H1 (cell line): ENCODE results near the gene MTTP. TPM values are rescaled to one million over a fixed set of nuclear protein-coding genes. Genes with fewer than 3 reads are reported as not detected.
A peak's percentile ranks its signal among the peaks of the same experiment; 100 is the strongest.

Source experiments
- CTCF ChIA-PET: fragments of 300-600 bp; sonication (Branson Sonifier 250); formaldehyde crosslinking; loops from one replicate; lab custom pipeline; 2021; ENCODE audit not compliant: partially characterized antibody; lab: Charles Lee
- POLR2A ChIA-PET: fragments of 300-600 bp; sonication (Branson Sonifier 250); formaldehyde crosslinking; loops from one replicate; lab custom pipeline; 2021; ENCODE audit warnings: inconsistent platforms; ENCODE audit not compliant: partially characterized antibody; lab: Charles Lee
- DNase-seq, 2 experiments: peaks; one replicate each; pipeline versions ENCODE4 v3.0.0 to v3.0.0-alpha.2; 2010 to 2022; ENCODE audit warnings: low spot score in 2 of 2, low read depth in 1 of 2, mixed read lengths in 1 of 2
- FAIRE-seq: peaks from 2 replicates; lab custom pipeline; 2011; peaks lifted over from hg19 to GRCh38; lab: Jason Lieb, UNC
- H2AFZ ChIP-seq: 2 replicates; pipeline ENCODE4 v1.8.1; 2012; ENCODE audit warnings: low read length, inconsistent platforms
- H2AK5ac ChIP-seq: 2 replicates; pipeline ENCODE4 v1.6.1; 2013; ENCODE audit warnings: low read depth, low read length
- H2BK120ac ChIP-seq: replicated peaks from 2 replicates; pipeline ENCODE3; 2013; ENCODE audit warnings: low read depth, low read length, inconsistent platforms
- H2BK12ac ChIP-seq: 2 replicates; pipeline ENCODE4 v1.6.1; 2013; ENCODE audit warnings: low read depth, low read length
- H2BK15ac ChIP-seq: 2 replicates; pipeline ENCODE4 v1.6.1; 2013; ENCODE audit warnings: low read length
- H2BK20ac ChIP-seq: 2 replicates; pipeline ENCODE4 v1.6.1; 2013; ENCODE audit warnings: low read length
- H2BK5ac ChIP-seq: 2 replicates; pipeline ENCODE4 v1.6.1; 2013; ENCODE audit warnings: low read depth, low read length
- H3K14ac ChIP-seq: 2 replicates; pipeline ENCODE4 v1.6.1; 2013; ENCODE audit warnings: inconsistent platforms; ENCODE audit not compliant: insufficient read length
- H3K18ac ChIP-seq: 2 replicates; pipeline ENCODE4 v1.6.1; 2013; ENCODE audit warnings: low read length; ENCODE audit errors: extremely low read depth
- H3K23ac ChIP-seq: 2 replicates; pipeline ENCODE4 v1.6.1; 2013; ENCODE audit warnings: inconsistent platforms; ENCODE audit not compliant: insufficient read length
- H3K23me2 ChIP-seq: 2 replicates; pipeline ENCODE4 v1.6.1; 2013; ENCODE audit warnings: low read depth, low read length
- H3K27ac ChIP-seq: 2 replicates; pipeline ENCODE4 v1.6.1; 2011; ENCODE audit warnings: low read depth, low read length, inconsistent platforms
- H3K27me3 ChIP-seq, 4 experiments: replicated peaks in 1 of 4; 1 replicate in 1 of 4; 2 replicates in 3 of 4; pipeline versions ENCODE4 v1.6.1 to v1.8.1; 2011 to 2013; ENCODE audit warnings: low read length in 3 of 4, mild to moderate bottlenecking in 3 of 4, inconsistent platforms in 2 of 4, mixed read lengths in 2 of 4, moderate library complexity in 1 of 4; ENCODE audit not compliant: control insufficient read depth in 3 of 4, insufficient read depth in 3 of 4; ENCODE audit errors: extremely low read depth in 1 of 4
- H3K36me3 ChIP-seq, 4 experiments: 2 replicates each; pipeline versions ENCODE4 v1.6.1 to v1.8.1; 2011 to 2013; ENCODE audit warnings: mild to moderate bottlenecking in 4 of 4, low read length in 3 of 4, moderate library complexity in 2 of 4, control low read depth in 1 of 4, inconsistent platforms in 1 of 4; ENCODE audit not compliant: insufficient read depth in 4 of 4, control insufficient read depth in 2 of 4
- H3K4ac ChIP-seq: replicated peaks from 2 replicates; pipeline ENCODE3; 2013; ENCODE audit warnings: low read length, low read depth, mixed read lengths, inconsistent platforms; ENCODE audit not compliant: insufficient read length
- H3K4me1 ChIP-seq, 4 experiments: replicated peaks in 1 of 4; 1 replicate in 1 of 4; 2 replicates in 3 of 4; pipeline versions ENCODE4 v1.6.1 to v1.8.1; 2011 to 2013; ENCODE audit warnings: low read length in 3 of 4, inconsistent platforms in 2 of 4, mixed read lengths in 1 of 4; ENCODE audit not compliant: insufficient read depth in 4 of 4, control insufficient read depth in 3 of 4
- H3K4me2 ChIP-seq, 2 experiments: 2 replicates each; pipeline versions ENCODE4 v1.6.1 to v1.8.1; 2011 to 2013; ENCODE audit warnings: low read depth in 2 of 2, low read length in 2 of 2, control low read depth in 1 of 2, inconsistent platforms in 1 of 2, mild to moderate bottlenecking in 1 of 2; ENCODE audit not compliant: insufficient read depth in 1 of 2
- H3K4me3 ChIP-seq, 4 experiments: fragments of 200-600, 300-600 bp in 1 of 4; sonication (generic), shearing (Covaris generic), sonication (Bioruptor Twin) in 1 of 4; 2 replicates each; pipeline versions ENCODE4 v1.5.1 to v1.8.1; 2011 to 2016; ENCODE audit warnings: low read length in 4 of 4, low read depth in 3 of 4, control low read depth in 2 of 4, inconsistent platforms in 2 of 4, mild to moderate bottlenecking in 2 of 4, mixed read lengths in 1 of 4, moderate library complexity in 1 of 4; ENCODE audit not compliant: insufficient read depth in 2 of 4; ENCODE audit errors: extremely low read depth in 1 of 4
- H3K56ac ChIP-seq: replicated peaks from 2 replicates; pipeline ENCODE3; 2013; ENCODE audit warnings: low read depth, mild to moderate bottlenecking, mixed read lengths, low read length, inconsistent platforms; ENCODE audit not compliant: insufficient read length
- H3K79me1 ChIP-seq: 2 replicates; pipeline ENCODE4 v1.6.1; 2013; ENCODE audit warnings: low read depth, low read length, control low read depth
- H3K79me2 ChIP-seq, 2 experiments: 2 replicates each; pipeline versions ENCODE4 v1.6.1 to v1.8.1; 2012 to 2013; ENCODE audit warnings: low read length in 2 of 2, mild to moderate bottlenecking in 2 of 2, inconsistent platforms in 1 of 2; ENCODE audit not compliant: insufficient read depth in 2 of 2, control insufficient read depth in 1 of 2
- H3K9ac ChIP-seq, 4 experiments: replicated peaks in 1 of 4; 1 replicate in 1 of 4; 2 replicates in 3 of 4; pipeline versions ENCODE4 v1.6.1 to v1.8.1; 2011 to 2013; ENCODE audit warnings: low read depth in 3 of 4, low read length in 3 of 4, control low read depth in 2 of 4, mild to moderate bottlenecking in 2 of 4, moderate library complexity in 2 of 4, inconsistent platforms in 1 of 4; ENCODE audit errors: extremely low read depth in 1 of 4
- H3K9me3 ChIP-seq, 2 experiments: 2 replicates each; pipeline versions ENCODE4 v1.6.1 to v1.8.1; 2012 to 2013; ENCODE audit warnings: mild to moderate bottlenecking in 2 of 2, moderate library complexity in 2 of 2, control low read depth in 1 of 2, inconsistent platforms in 1 of 2, low read depth in 1 of 2, low read length in 1 of 2, mixed read lengths in 1 of 2; ENCODE audit not compliant: insufficient read depth in 2 of 2
- H4K20me1 ChIP-seq, 2 experiments: replicated peaks in 1 of 2; 2 replicates each; pipeline versions ENCODE3 to v1.8.1; 2011 to 2013; ENCODE audit warnings: inconsistent platforms in 2 of 2, low read length in 2 of 2, mild to moderate bottlenecking in 1 of 2; ENCODE audit not compliant: insufficient read depth in 2 of 2, control insufficient read depth in 1 of 2
- H4K5ac ChIP-seq: 2 replicates; pipeline ENCODE4 v1.6.1; 2013; ENCODE audit warnings: low read length, low read depth, mixed read lengths, inconsistent platforms; ENCODE audit not compliant: insufficient read length
- H4K8ac ChIP-seq: 2 replicates; pipeline ENCODE4 v1.8.0; 2013; ENCODE audit warnings: mild to moderate bottlenecking, moderate library complexity, low read length, inconsistent platforms; ENCODE audit not compliant: insufficient read depth; ENCODE audit errors: extremely low read depth
- H4K91ac ChIP-seq: replicated peaks from 2 replicates; pipeline ENCODE3; 2013; ENCODE audit warnings: low read length, mixed read lengths, inconsistent platforms; ENCODE audit not compliant: insufficient read length
- CBX5 ChIP-seq: fragments of 300-800, 300-1000 bp; sonication (generic); IDR thresholded peaks from 2 replicates; pipeline ENCODE4 v1.7.1; 2016; ENCODE audit warnings: antibody characterized with exemption, low read length, low read depth
- EP300 ChIP-seq, 2 experiments: IDR thresholded peaks; 1 replicate in 1 of 2; 2 replicates in 1 of 2; pipeline ENCODE4 v1.6.1; 2011 to 2012; ENCODE audit warnings: low read depth in 2 of 2, low read length in 2 of 2, mild to moderate bottlenecking in 2 of 2, borderline replicate concordance in 1 of 2, inconsistent platforms in 1 of 2, moderate library complexity in 1 of 2
- FOSL1 ChIP-seq: IDR thresholded peaks from 2 replicates; pipeline ENCODE4 v1.6.1; 2011; ENCODE audit warnings: mild to moderate bottlenecking, low read depth, low read length, moderate library complexity; ENCODE audit not compliant: insufficient read depth
- GTF2F1 ChIP-seq: IDR thresholded peaks from 2 replicates; pipeline ENCODE4 v1.6.1; 2012; ENCODE audit warnings: low read depth, low read length, improper control_type of control experiment, borderline replicate concordance
- NRF1 ChIP-seq: IDR thresholded peaks from 2 replicates; pipeline ENCODE4 v1.6.1; 2011; ENCODE audit warnings: mild to moderate bottlenecking, low read depth, low read length, improper control_type of control experiment
- RBBP5 ChIP-seq: IDR thresholded peaks from 2 replicates; pipeline ENCODE4 v1.7.1; 2012; ENCODE audit warnings: low read depth, mild to moderate bottlenecking, inconsistent platforms, low read length, moderate library complexity, borderline replicate concordance
- RNF2 ChIP-seq: fragments of 200-900, 300-1000 bp; sonication (generic); IDR thresholded peaks from 2 replicates; pipeline ENCODE4 v1.7.1; 2016; ENCODE audit warnings: borderline replicate concordance, low read depth, mild to moderate bottlenecking, antibody characterized with exemption, low read length; ENCODE audit not compliant: poor library complexity, severe bottlenecking; ENCODE audit errors: missing control alignments
- SP1 ChIP-seq: IDR thresholded peaks from 2 replicates; pipeline ENCODE4 v1.6.1; 2011; ENCODE audit warnings: low read depth, low read length
- SP2 ChIP-seq: IDR thresholded peaks from 2 replicates; pipeline ENCODE4 v1.6.1; 2012; ENCODE audit warnings: mild to moderate bottlenecking, low read length, inconsistent platforms
- TAF1 ChIP-seq: IDR thresholded peaks from 2 replicates; pipeline ENCODE4 v1.6.1; 2011; ENCODE audit warnings: mild to moderate bottlenecking, low read depth, low read length
- TEAD4 ChIP-seq: IDR thresholded peaks from 2 replicates; pipeline ENCODE4 v1.6.1; 2012; ENCODE audit warnings: low read depth, low read length, inconsistent platforms, mixed read lengths
- YY1 ChIP-seq: IDR thresholded peaks from 2 replicates; pipeline ENCODE4 v1.6.1; 2011; ENCODE audit warnings: low read depth, mild to moderate bottlenecking, low read length
- WGBS, 2 experiments: shearing (Covaris generic) in 1 of 2; methylation state at CpG; one replicate each; pipeline versions ENCODE4 v1.1.6 to v1.1.7; 2013 to 2015; ENCODE audit warnings: low lambda C conversion rate in 2 of 2, mixed read lengths in 2 of 2, inconsistent platforms in 1 of 2, low coverage in 1 of 2, missing lambda C conversion rate in 1 of 2; ENCODE audit not compliant: insufficient replicate concordance in 2 of 2, insufficient coverage in 1 of 2, insufficient read length in 1 of 2; ENCODE audit errors: extremely low coverage in 1 of 2, missing lambda C conversion rate in 1 of 2; 5-methylcytosine and 5-hydroxymethylcytosine counted together
- polyA plus RNA-seq, 7 experiments: library from polyadenylated mRNA; depleted of rRNA in 3 of 7; stranded (reverse) in 5 of 7; unstranded in 2 of 7; fragments of >200 nt in 5 of 7; fragments of 200-250 nt in 2 of 7; gene quantifications; 1 replicate in 5 of 7; 2 replicates in 1 of 7; 4 replicates in 1 of 7; pipeline versions ENCODE4 v1.2.1 to v1.2.3, GENCODE V29; 2011 to 2013; ENCODE audit warnings: missing spikeins in 2 of 7, mixed read lengths in 2 of 7
- total RNA-seq: library from RNA; stranded (reverse); fragmentation: NEBNext Ultra II Directional; extraction: Animal tissue kit (Norgen Biotek cat#: 25700); gene quantifications from 2 replicates; pipeline ENCODE4 v1.2.1, GENCODE V29; 2021
- TF ChIP-seq, protein P1 (sequence below): IDR thresholded peaks from 2 replicates; pipeline ENCODE4 v1.6.1; 2012; ENCODE audit warnings: inconsistent platforms

The MTTP gene
- total and polyA plus RNA-seq, 2 of the 8 experiments (the other 6 are each of a cell fraction or from before 2014, with no cell fraction given): 0.12 to 0.26 TPM

DNA sequence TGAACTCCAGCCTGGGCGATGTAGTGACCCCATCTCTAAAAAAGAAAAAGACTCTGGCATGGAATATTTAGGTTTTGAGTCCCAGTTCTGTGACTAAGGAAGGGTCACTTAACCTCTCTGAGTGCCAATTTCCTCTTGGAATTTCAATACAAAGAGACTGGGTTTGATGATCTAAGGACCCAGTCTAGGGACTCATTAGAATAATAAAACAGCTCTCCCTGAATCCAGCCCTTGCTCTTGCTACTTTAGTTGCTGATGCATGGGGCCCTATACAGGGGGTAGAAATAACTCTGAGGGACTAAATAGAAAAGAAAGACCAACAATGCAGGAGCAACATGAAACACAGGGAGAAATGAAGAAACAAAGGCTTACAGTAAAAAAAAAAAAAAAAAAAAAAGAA is 70.4 kb downstream of the MTTP start:
- Histone ChIP-seq H3K4me3 (peak overlapping the region in 2 of 4 experiments; percentile 0 to 41; a peak in 3 of 8 replicates), H3K36me3 (no peaks in the 10 kb centered on the region), H2BK12ac (no peak overlapping the region), H2BK15ac (no peak overlapping the region), H4K5ac (no peak overlapping the region), H4K91ac (no peak overlapping the region), H3K79me2 (no peaks in the 10 kb centered on the region), H4K8ac (no peak overlapping the region), H2AK5ac (no peak overlapping the region), H3K9me3 (no peaks in the 10 kb centered on the region), H3K14ac (no peak overlapping the region), H3K4me1 (peaks cover 0 to 10% (median 6%) of the 10 kb centered on the region in 4 experiments; a peak in 3 of 7 replicates), H2BK5ac (no peak overlapping the region), H3K56ac (no peak overlapping the region), H3K27me3 (peaks cover 4 to 24% (median 6%) of the 10 kb centered on the region in 4 experiments; a peak in 5 of 7 replicates), H3K23ac (no peak overlapping the region), H2BK120ac (no peak overlapping the region), H3K4me2 (peak overlapping the region; percentile 16 to 46; a peak in 3 of 4 replicates), H4K20me1 (no peaks in the 10 kb centered on the region), H3K9ac (no peak overlapping the region), H3K79me1 (no peaks in the 10 kb centered on the region), H2AFZ (no peak overlapping the region), H3K18ac (no peak overlapping the region), H3K23me2 (no peaks in the 10 kb centered on the region), H3K27ac (no peak overlapping the region), H2BK20ac (no peak overlapping the region), H3K4ac (no peak overlapping the region)
- 0% methylated on average over 1 of the region's 1 CpG; no CpG with 5 or more reads in 1 of the 2 experiments for WGBS, 2 experiments
- POLR2A ChIA-PET: no interaction called here
- peak; percentile 89 for FAIRE-seq
- peak in 1 of 2 experiments; percentile 47 for DNase-seq
- CTCF ChIA-PET: interaction anchor here (2.8 kb wide), 1 partner anchor 163 kb away, joined by 10 read pairs; no protein-coding TSS in a partner anchor
- TF ChIP-seq EP300 (IDR thresholded peaks at IDR 0.05; ENCODE audit: borderline replicate concordance in 1 of 2, low read depth in 2 of 2, low read length in 2 of 2): peak in 1 of 2 experiments; percentile 19; a peak in 1 of 3 replicates
- peak; percentile 20; the same call in 1 of the 2 replicates for TF ChIP-seq TEAD4
- no peak for TF ChIP-seq CBX5
- TF ChIP-seq YY1: no peak
- no peak for TF ChIP-seq FOSL1
- TF ChIP-seq NRF1: no peak
- peak; percentile 86 for TF ChIP-seq SP1
- no peak for TF ChIP-seq GTF2F1
- no peak for TF ChIP-seq RBBP5
- no peak for TF ChIP-seq RNF2
- no peak for TF ChIP-seq SP2
- TF ChIP-seq TAF1: no peak
- TF ChIP-seq, protein P1, sequence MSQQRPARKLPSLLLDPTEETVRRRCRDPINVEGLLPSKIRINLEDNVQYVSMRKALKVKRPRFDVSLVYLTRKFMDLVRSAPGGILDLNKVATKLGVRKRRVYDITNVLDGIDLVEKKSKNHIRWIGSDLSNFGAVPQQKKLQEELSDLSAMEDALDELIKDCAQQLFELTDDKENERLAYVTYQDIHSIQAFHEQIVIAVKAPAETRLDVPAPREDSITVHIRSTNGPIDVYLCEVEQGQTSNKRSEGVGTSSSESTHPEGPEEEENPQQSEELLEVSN: no peak
